H7 (cell line): Measurements from ENCODE around the gene ERGIC1. TPM values are rescaled to one million over a fixed set of nuclear protein-coding genes. Genes with fewer than 3 reads are reported as not detected.
"Not testable (repeated sequence)": the region's sequence is repeated elsewhere in the genome, so short reads cannot be mapped to it uniquely, and the experiment has no call there.

Experiments used
- DNase-seq: peaks from one replicate; pipeline ENCODE4 v3.0.0; 2012
- H3K27me3 ChIP-seq: 2 replicates; pipeline ENCODE4 v1.6.0; 2011; ENCODE audit warnings: mild to moderate bottlenecking, low read length; ENCODE audit not compliant: control insufficient read depth, insufficient read depth
- H3K36me3 ChIP-seq: replicated peaks from 2 replicates; pipeline ENCODE4 v1.5.1; 2011; ENCODE audit warnings: low read length; ENCODE audit not compliant: control insufficient read depth, insufficient read depth
- H3K4me3 ChIP-seq: 2 replicates; pipeline ENCODE4 v1.5.1; 2011; ENCODE audit warnings: low read depth, mild to moderate bottlenecking, control low read depth, low read length, moderate library complexity; ENCODE audit not compliant: insufficient read depth
- total RNA-seq: library from RNA; depleted of rRNA; stranded (reverse); fragments of >200 nt; shearing (Covaris generic); gene quantifications from 2 replicates; pipeline ENCODE4 v1.2.3, GENCODE V29; 2014

ERGIC1 gene
- total RNA-seq, 1 experiment from 2014 or later: 102 TPM

- Histone ChIP-seq H3K4me3 (no peak overlapping the region), H3K27me3 (no peaks in the 10 kb centered on the region), H3K36me3 (peaks cover 10% of the 10 kb centered on the region)
- no peak for DNase-seq
Measured at GRCh38 chr5:172892713-172893112, 58.7 kb downstream of the ERGIC1 start.

GRCh38 chr5:172894767-172895388, 60.8 kb downstream of the ERGIC1 start:
- DNase-seq: no peak
- no peaks in the 10 kb centered on the region for H3K27me3 ChIP-seq
- H3K4me3 ChIP-seq: no peak overlapping the region
- peaks cover 13% of the 10 kb centered on the region for H3K36me3 ChIP-seq

- Histone ChIP-seq H3K27me3 (no peaks in the 10 kb centered on the region), H3K4me3 (no peak overlapping the region), H3K36me3 (peaks cover 14% of the 10 kb centered on the region)
- DNase-seq: no peak
Measured at GRCh38 chr5:172895549-172895948, 61.5 kb downstream of the ERGIC1 start.

- no peak for DNase-seq
- Histone ChIP-seq H3K27me3 (no peaks in the 10 kb centered on the region), H3K36me3 (peaks cover 14% of the 10 kb centered on the region), H3K4me3 (no peak overlapping the region)
Measured at GRCh38 chr5:172896465-172896864, 62.4 kb downstream of the ERGIC1 start.

DNA sequence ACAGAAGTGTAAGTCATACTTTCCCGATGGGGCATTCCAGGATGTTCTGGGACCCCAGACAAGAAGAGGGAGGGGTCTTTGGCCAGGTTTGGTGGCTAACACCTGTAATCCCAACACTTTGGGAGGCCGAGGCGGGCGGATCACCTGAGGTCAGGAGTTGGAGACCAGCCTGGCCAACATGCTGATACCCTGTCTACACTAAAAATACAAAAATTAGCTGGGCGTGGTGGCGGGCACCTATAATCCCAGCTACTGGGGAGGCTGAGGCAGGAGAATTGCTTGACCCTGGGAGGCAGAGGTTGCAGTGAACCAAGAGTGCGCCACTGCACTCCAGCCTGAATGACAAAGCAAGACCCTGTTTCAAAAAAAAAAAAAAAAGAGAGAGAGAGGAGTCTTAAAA, 63.0 kb downstream of the ERGIC1 start:
- not testable (repeated sequence) for DNase-seq, H3K27me3 ChIP-seq, H3K4me3 ChIP-seq
- peaks cover 14% of the 10 kb centered on the region for H3K36me3 ChIP-seq

DNA sequence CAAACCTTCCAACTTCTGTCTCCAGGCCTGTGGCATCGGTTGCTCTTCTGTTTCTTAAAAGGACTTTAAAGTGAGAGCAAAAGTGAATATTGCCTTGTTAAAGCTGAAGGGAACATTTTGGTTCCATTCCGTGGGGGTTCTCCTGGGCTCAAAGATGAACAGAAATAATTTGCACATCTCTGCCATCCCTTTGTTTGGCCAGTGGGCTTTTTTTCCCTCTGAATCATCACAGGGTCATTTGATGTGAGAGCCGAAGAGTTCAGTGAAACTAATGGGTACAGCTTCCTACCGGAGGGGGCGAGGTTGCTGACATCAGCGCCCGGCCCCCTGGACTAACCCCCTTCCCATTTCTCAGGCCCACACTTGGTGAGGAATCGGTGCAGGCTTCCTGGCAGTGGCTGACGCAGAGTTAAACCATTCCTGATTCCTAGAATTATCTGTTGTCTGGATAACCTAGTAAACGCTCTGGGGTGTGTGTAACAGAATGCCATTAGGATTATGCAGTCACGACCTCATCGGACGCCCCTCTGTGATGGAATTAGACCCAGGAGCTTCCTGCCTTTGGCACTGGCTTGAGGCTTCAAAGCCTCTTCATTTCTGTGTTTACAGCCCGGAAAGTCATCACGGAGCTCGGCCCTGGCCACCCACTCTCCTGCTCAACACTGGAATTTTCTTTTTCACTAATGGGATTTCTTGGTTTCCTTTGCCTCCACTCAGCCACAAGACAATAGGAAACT, 63.6 kb downstream of the ERGIC1 start:
- Histone ChIP-seq H3K27me3 (no peaks in the 10 kb centered on the region), H3K4me3 (no peak overlapping the region), H3K36me3 (peaks cover 14% of the 10 kb centered on the region)
- DNase-seq: no peak

GRCh38 chr5:172898218-172898842, 64.3 kb downstream of the ERGIC1 start:
- no peaks in the 10 kb centered on the region for H3K27me3 ChIP-seq
- DNase-seq: no peak
- H3K4me3 ChIP-seq: no peak overlapping the region
- peaks cover 14% of the 10 kb centered on the region for H3K36me3 ChIP-seq

DNA sequence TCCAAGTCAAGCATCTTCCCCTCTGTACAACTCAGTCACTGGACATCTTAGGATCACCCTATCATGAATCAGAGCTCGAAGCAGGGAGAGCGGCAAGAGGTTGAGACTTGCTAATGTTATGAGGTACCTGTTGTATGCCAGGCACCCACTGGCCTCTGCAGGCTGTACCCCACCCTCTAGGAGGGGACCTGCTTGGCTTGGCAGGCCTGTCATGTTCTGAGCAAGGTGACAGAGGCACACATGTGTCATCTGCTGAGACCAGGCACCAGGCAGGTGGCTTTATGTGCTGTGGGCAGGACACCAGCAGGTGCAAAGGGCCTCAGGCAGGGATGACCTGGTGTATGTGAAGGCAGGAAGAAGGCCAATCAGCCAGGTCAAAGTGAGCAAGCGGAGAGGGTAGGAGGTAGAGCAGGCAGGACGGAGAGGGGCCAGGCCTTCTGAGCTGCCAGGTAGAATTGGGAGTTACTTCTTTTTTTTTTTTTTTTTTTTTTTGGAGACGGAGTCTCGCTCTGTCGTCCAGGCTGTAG, 64.9 kb downstream of the ERGIC1 start:
- no peak for DNase-seq
- Histone ChIP-seq H3K36me3 (peaks cover 14% of the 10 kb centered on the region), H3K27me3 (no peaks in the 10 kb centered on the region), H3K4me3 (no peak overlapping the region)

DNA sequence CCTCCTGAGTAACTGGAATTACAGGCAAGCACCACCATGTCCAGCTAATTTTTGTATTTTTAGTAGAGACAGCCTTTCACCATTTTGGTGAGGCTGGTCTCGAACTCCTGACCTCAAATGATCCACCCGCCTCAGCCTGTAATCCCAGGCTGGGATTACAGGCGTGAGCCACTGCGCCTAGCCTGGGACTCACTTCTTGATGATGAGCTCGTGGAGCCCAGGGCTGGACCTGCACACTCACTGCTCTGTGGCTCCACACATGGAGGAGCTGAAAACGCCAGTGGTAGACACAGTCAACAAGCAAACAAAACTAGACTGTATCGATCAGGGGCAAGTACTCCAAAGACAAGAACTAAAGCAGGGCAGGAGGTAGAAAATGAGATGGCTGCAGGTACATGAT, 65.4 kb downstream of the ERGIC1 start:
- H3K27me3 ChIP-seq: no peaks in the 10 kb centered on the region
- no peak for DNase-seq
- H3K36me3 ChIP-seq: peaks cover 14% of the 10 kb centered on the region
- H3K4me3 ChIP-seq: no peak overlapping the region

DNA sequence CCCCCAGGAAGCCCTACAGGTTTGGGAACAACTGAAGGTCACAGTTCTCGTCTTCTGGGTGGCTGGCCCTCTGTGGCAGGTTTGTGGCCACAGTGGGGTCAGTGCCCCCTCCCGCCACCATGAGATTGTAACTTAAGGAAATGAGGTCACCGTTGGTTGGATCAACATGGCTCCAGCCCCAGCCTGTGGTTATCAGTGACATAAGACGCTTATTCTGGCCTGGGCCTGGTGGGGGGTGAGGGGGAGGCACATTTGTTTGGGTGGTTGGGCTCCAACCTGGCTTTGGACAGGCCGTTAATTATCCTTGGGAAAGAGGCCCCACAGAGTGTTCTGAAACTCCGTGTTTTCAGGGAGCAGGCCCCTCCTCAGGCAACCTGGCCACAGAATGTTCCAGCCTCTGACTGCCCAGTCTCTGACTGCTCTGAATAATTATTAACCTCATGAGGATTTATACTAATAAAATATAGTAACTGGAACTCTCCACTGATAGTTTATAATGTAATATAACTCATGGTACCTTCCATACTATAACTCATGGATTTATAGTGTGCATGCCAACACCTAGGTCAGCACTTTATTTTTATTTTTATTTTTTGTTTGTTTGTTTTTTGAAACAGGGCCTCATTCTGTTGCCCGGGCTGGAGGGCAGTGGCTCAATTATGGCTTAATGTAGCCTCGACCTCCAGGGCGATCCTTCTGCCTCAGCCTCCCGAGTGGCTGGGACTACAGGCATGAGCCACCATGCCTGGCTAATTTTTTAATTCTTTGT, 67.1 kb downstream of the ERGIC1 start:
- Histone ChIP-seq H3K36me3 (peaks cover 15% of the 10 kb centered on the region), H3K27me3 (no peaks in the 10 kb centered on the region), H3K4me3 (no peak overlapping the region)
- no peak for DNase-seq

- Histone ChIP-seq H3K27me3 (no peaks in the 10 kb centered on the region), H3K4me3 (no peak overlapping the region), H3K36me3 (peaks cover 13% of the 10 kb centered on the region)
- no peak for DNase-seq
Measured at GRCh38 chr5:172901788-172902496, 67.9 kb downstream of the ERGIC1 start.

- no peaks in the 10 kb centered on the region for H3K27me3 ChIP-seq
- no peak overlapping the region for H3K4me3 ChIP-seq
- peak; percentile 88 for DNase-seq
- H3K36me3 ChIP-seq: peaks cover 13% of the 10 kb centered on the region
Measured at GRCh38 chr5:172902497-172903472, 68.7 kb downstream of the ERGIC1 start.

- Histone ChIP-seq H3K4me3 (no peak overlapping the region), H3K27me3 (no peaks in the 10 kb centered on the region), H3K36me3 (peaks cover 8% of the 10 kb centered on the region)
- no peak for DNase-seq
Measured at GRCh38 chr5:172903790-172904189, 69.7 kb downstream of the ERGIC1 start.
